CD4-positive, alpha-beta memory T cell (primary cell): ENCODE results near the gene FAM184A. TPM values are rescaled to one million over a fixed set of nuclear protein-coding genes. Genes with fewer than 3 reads are reported as not detected.

Source experiments
- microRNA-seq: library from miRNA; unstranded; fragments of <30 nt; microRNA quantifications from one replicate; pipeline ENCODE4 v1.2.0, GENCODE V29; 2021; ENCODE audit warnings: borderline replicate concordance, borderline number of aligned reads, borderline microRNAs expressed, mixed read lengths
- polyA plus RNA-seq, 2 donors: library from polyadenylated mRNA; unstranded; fragments of 300-500 nt; fragmentation: Illumina TruSeq; gene quantifications; one replicate each; pipeline ENCODE4 v1.2.3, GENCODE V29; 2021
- total RNA-seq, 2 experiments: library from RNA; stranded (reverse); gene quantifications; one replicate each; pipeline ENCODE4 v1.2.3, GENCODE V29; 2021

Gene FAM184A
- total and polyA plus RNA-seq, 4 experiments from 2014 or later: 0.54 to 6.1 (median 3.6) TPM

Small RNAs within 50 kb of the gene (microRNA-seq; reads per million reads assigned to microRNA genes)
- gene MIR548B: not detected

Other genes with a start within 250 kb of the FAM184A start
- 10 to 100 TPM; 64.0 to 66.6 TPM for gene ASF1A, start 184.5 kb downstream of the FAM184A start, total RNA-seq
- gene ASF1A, start 184.5 kb downstream of the FAM184A start, polyA plus RNA-seq: 10 to 100 TPM; 65.8 to 78.5 TPM
- gene MCM9, start 143.5 kb downstream of the FAM184A start, total RNA-seq: 10 to 100 TPM; 33.8 to 36.6 TPM
- gene MCM9, start 143.5 kb downstream of the FAM184A start, polyA plus RNA-seq: 10 to 100 TPM; 11.2 to 15.2 TPM